ENCODE measurements around the gene ASGR2. TPM values are rescaled to one million over a fixed set of nuclear protein-coding genes. Genes with fewer than 3 reads are reported as not detected.
"Not testable (repeated sequence)": the region's sequence is repeated elsewhere in the genome, so short reads cannot be mapped to it uniquely, and the experiment has no call there.

ASGR2 gene
- total RNA-seq, 1 donor from 2014 or later, result not detected

- FAIRE-seq (no peak), DNase-seq (ENCODE audit: low spot score in 2 of 2) (no peak)
Measured at GRCh38 chr17:7102421-7102820, 12.2 kb downstream of the ASGR2 start.

- no peak for FAIRE-seq
- DNase-seq (ENCODE audit: low spot score in 2 of 2), result no peak
Measured at GRCh38 chr17:7101531-7101930, 13.1 kb downstream of the ASGR2 start.

- not testable (repeated sequence) for DNase-seq (ENCODE audit: low spot score in 2 of 2); FAIRE-seq
Measured at GRCh38 chr17:7100641-7101379, 13.8 kb downstream of the ASGR2 start.

GRCh38 chr17:7098802-7099459, 15.7 kb downstream of the ASGR2 start:
- DNase-seq (ENCODE audit: low spot score in 2 of 2) (no peak), FAIRE-seq (no peak)

- DNase-seq (ENCODE audit: low spot score in 2 of 2), result no peak
Measured at GRCh38 chr17:7097940-7098339, 16.7 kb downstream of the ASGR2 start.

GRCh38 chr17:7095625-7096024, 19.0 kb downstream of the ASGR2 start:
- FAIRE-seq, result no peak

More at GRCh38 chr17:7097940-7098339, 16.7 kb downstream of the ASGR2 start:
- no peak for FAIRE-seq

GRCh38 chr17:7094652-7095019, 20.0 kb downstream of the ASGR2 start:
- FAIRE-seq, result no peak
- no peak for DNase-seq (ENCODE audit: low spot score in 2 of 2)

More at GRCh38 chr17:7095625-7096024, 19.0 kb downstream of the ASGR2 start:
- no peak for DNase-seq (ENCODE audit: low spot score in 2 of 2)

- not testable (repeated sequence) for DNase-seq (ENCODE audit: low spot score in 2 of 2); FAIRE-seq
Measured at GRCh38 chr17:7091311-7092005, 23.2 kb downstream of the ASGR2 start.

- FAIRE-seq; DNase-seq (ENCODE audit: low spot score in 2 of 2): not testable (repeated sequence)
Measured at GRCh38 chr17:7089570-7089969, 25.1 kb downstream of the ASGR2 start.

- FAIRE-seq, result not testable (repeated sequence)
Measured at GRCh38 chr17:7088442-7088841, 26.2 kb downstream of the ASGR2 start.

GRCh38 chr17:7084088-7084487, 30.5 kb downstream of the ASGR2 start:
- no peak for DNase-seq (ENCODE audit: low spot score in 2 of 2)
- no peak for FAIRE-seq

More at GRCh38 chr17:7088442-7088841, 26.2 kb downstream of the ASGR2 start:
- DNase-seq (ENCODE audit: low spot score in 2 of 2), result not testable (repeated sequence)

GRCh38 chr17:7083592-7083991, 31.0 kb downstream of the ASGR2 start:
- FAIRE-seq (no peak), DNase-seq (ENCODE audit: low spot score in 2 of 2) (no peak)

GRCh38 chr17:7081341-7082062, 33.1 kb downstream of the ASGR2 start:
- FAIRE-seq, result no peak

GRCh38 chr17:7080456-7081041, 34.1 kb downstream of the ASGR2 start:
- DNase-seq (ENCODE audit: low spot score in 2 of 2), result no peak
- no peak for FAIRE-seq

More at GRCh38 chr17:7081341-7082062, 33.1 kb downstream of the ASGR2 start:
- no peak for DNase-seq (ENCODE audit: low spot score in 2 of 2)

GRCh38 chr17:7079581-7080455, 34.8 kb downstream of the ASGR2 start, which contains the start of gene CLEC10A:
TSS of gene CLEC10A (minus strand) at chr17:7080251. CDS start at chr17:7078812, 1,439 bp downstream.
- no peak for FAIRE-seq

GRCh38 chr17:7078711-7079110, 35.9 kb downstream of the ASGR2 start:
- FAIRE-seq, result no peak
- DNase-seq (ENCODE audit: low spot score in 2 of 2), result no peak

More at GRCh38 chr17:7079581-7080455, 34.8 kb downstream of the ASGR2 start, which contains the start of gene CLEC10A:
- no peak for DNase-seq (ENCODE audit: low spot score in 2 of 2)

GRCh38 chr17:7077911-7078546, 36.6 kb downstream of the ASGR2 start:
- DNase-seq (ENCODE audit: low spot score in 2 of 2) (no peak), FAIRE-seq (no peak)

- no peak for FAIRE-seq
- DNase-seq (ENCODE audit: low spot score in 2 of 2), result no peak
Measured at GRCh38 chr17:7074931-7075330, 39.7 kb downstream of the ASGR2 start.
